Measurements from ENCODE around the gene NT5DC4.
A peak's percentile ranks its signal among the peaks of the same experiment; 100 is the strongest.

NT5DC4 gene

GRCh38 chr2:112756207-112756606 lies 35.4 kb downstream of the NT5DC4 start:
- no peak for DNase-seq

GRCh38 chr2:112757265-112757664 lies 36.4 kb downstream of the NT5DC4 start:
- DNase-seq, result no peak

GRCh38 chr2:112758711-112759110 lies 37.9 kb downstream of the NT5DC4 start:
- DNase-seq, result no peak

GRCh38 chr2:112760149-112760548 lies 39.3 kb downstream of the NT5DC4 start:
- DNase-seq, result no peak

- no peak for DNase-seq
Observed at GRCh38 chr2:112762276-112762675, 41.5 kb downstream of the NT5DC4 start.

GRCh38 chr2:112764071-112765044 lies 43.5 kb downstream of the NT5DC4 start, which contains the start of gene CKAP2L:
Gene CKAP2L, minus strand, starts transcription at chr2:112764609. Its CDS starts 11 bp downstream, at chr2:112764598.
- peak; percentile 94 for DNase-seq

- DNase-seq, result no peak
Observed at GRCh38 chr2:112765251-112765650, 44.4 kb downstream of the NT5DC4 start.

GRCh38 chr2:112767693-112768330 lies 47.0 kb downstream of the NT5DC4 start:
- no peak for DNase-seq

GRCh38 chr2:112768432-112768831 lies 47.6 kb downstream of the NT5DC4 start:
- no peak for DNase-seq

GRCh38 chr2:112772322-112772721 lies 51.5 kb downstream of the NT5DC4 start:
- DNase-seq, result no peak

- DNase-seq, result no peak
Observed at GRCh38 chr2:112772911-112773475, 52.2 kb downstream of the NT5DC4 start.

GRCh38 chr2:112773556-112773955 lies 52.7 kb downstream of the NT5DC4 start:
- no peak for DNase-seq

GRCh38 chr2:112774536-112775285 lies 53.9 kb downstream of the NT5DC4 start:
- DNase-seq, result no peak

- DNase-seq, result no peak
Observed at GRCh38 chr2:112776113-112776512, 55.3 kb downstream of the NT5DC4 start.

GRCh38 chr2:112777036-112777435 lies 56.2 kb downstream of the NT5DC4 start:
- DNase-seq, result no peak

GRCh38 chr2:112779598-112779997 lies 58.8 kb downstream of the NT5DC4 start:
- no peak for DNase-seq

GRCh38 chr2:112782234-112782799 lies 61.5 kb downstream of the NT5DC4 start:
- no peak for DNase-seq

- DNase-seq, result no peak
Observed at GRCh38 chr2:112783187-112783714, 62.4 kb downstream of the NT5DC4 start.

- DNase-seq, result no peak
Observed at GRCh38 chr2:112784199-112785189, 63.7 kb downstream of the NT5DC4 start, which contains the start of gene IL1A. Gene IL1A, minus strand, starts transcription at chr2:112784493. Its CDS starts 723 bp downstream, at chr2:112783770.

GRCh38 chr2:112787294-112787693 lies 66.5 kb downstream of the NT5DC4 start:
- no peak for DNase-seq

Data from effector CD8-positive, alpha-beta T cell (primary cell).